ENCODE results near the gene C12orf57.
A peak's percentile ranks its signal among the peaks of the same experiment; 100 is the strongest.

C12orf57 gene

GRCh38 chr12:6914246-6914946, 29.4 kb upstream of the C12orf57 start, which contains the start of gene ENO2:
TSS of gene ENO2 (plus strand) at chr12:6914580. CDS start at chr12:6915833, 1,253 bp downstream.
- TF ChIP-seq, protein P1, sequence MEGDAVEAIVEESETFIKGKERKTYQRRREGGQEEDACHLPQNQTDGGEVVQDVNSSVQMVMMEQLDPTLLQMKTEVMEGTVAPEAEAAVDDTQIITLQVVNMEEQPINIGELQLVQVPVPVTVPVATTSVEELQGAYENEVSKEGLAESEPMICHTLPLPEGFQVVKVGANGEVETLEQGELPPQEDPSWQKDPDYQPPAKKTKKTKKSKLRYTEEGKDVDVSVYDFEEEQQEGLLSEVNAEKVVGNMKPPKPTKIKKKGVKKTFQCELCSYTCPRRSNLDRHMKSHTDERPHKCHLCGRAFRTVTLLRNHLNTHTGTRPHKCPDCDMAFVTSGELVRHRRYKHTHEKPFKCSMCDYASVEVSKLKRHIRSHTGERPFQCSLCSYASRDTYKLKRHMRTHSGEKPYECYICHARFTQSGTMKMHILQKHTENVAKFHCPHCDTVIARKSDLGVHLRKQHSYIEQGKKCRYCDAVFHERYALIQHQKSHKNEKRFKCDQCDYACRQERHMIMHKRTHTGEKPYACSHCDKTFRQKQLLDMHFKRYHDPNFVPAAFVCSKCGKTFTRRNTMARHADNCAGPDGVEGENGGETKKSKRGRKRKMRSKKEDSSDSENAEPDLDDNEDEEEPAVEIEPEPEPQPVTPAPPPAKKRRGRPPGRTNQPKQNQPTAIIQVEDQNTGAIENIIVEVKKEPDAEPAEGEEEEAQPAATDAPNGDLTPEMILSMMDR (IDR thresholded peaks at IDR 0.05; ENCODE audit: borderline replicate concordance, control extremely low read depth, extremely low read depth, insufficient read depth, missing control alignments): no peak
- in situ Hi-C loops (cut with MboI; ENCODE audit: low sequenced_read_pairs, unreplicated experiment): no loop called here
- DNase-seq (ENCODE audit: low spot score): peak; percentile 90

- DNase-seq (ENCODE audit: low spot score): peak; percentile 72
- in situ Hi-C loops (cut with MboI; ENCODE audit: low sequenced_read_pairs, unreplicated experiment): no loop called here
- TF ChIP-seq, protein P1 (IDR thresholded peaks at IDR 0.05; ENCODE audit: borderline replicate concordance, control extremely low read depth, extremely low read depth, insufficient read depth, missing control alignments): no peak
These were observed 28.7 kb upstream of the C12orf57 start for GRCh38 chr12:6914947-6915788.

DNA sequence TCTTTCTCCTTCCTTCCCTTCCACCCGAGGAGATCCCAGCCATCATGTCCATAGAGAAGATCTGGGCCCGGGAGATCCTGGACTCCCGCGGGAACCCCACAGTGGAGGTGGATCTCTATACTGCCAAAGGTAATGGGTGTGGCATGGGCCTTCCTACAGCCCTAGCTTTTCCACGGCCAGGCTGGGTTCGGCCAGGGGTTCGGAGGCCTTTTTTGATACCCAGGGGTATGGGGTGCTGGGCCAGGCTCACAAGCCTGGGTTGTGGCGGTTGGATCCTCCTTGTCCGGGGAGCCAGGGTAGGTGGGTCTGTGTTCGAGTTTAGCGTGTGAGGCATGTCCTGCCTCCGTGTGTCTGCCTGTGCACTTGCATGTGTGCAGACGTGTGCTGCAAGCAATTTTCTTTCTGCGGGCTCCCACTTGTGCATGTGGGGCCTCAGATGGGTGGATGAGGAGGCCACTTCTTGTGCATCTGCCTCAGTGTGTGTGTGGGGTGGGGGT, 28.0 kb upstream of the C12orf57 start:
- TF ChIP-seq, protein P1 (IDR thresholded peaks at IDR 0.05; ENCODE audit: borderline replicate concordance, control extremely low read depth, extremely low read depth, insufficient read depth, missing control alignments): no peak
- in situ Hi-C loops (cut with MboI; ENCODE audit: low sequenced_read_pairs, unreplicated experiment): no loop called here
- no peak for DNase-seq (ENCODE audit: low spot score)

DNA sequence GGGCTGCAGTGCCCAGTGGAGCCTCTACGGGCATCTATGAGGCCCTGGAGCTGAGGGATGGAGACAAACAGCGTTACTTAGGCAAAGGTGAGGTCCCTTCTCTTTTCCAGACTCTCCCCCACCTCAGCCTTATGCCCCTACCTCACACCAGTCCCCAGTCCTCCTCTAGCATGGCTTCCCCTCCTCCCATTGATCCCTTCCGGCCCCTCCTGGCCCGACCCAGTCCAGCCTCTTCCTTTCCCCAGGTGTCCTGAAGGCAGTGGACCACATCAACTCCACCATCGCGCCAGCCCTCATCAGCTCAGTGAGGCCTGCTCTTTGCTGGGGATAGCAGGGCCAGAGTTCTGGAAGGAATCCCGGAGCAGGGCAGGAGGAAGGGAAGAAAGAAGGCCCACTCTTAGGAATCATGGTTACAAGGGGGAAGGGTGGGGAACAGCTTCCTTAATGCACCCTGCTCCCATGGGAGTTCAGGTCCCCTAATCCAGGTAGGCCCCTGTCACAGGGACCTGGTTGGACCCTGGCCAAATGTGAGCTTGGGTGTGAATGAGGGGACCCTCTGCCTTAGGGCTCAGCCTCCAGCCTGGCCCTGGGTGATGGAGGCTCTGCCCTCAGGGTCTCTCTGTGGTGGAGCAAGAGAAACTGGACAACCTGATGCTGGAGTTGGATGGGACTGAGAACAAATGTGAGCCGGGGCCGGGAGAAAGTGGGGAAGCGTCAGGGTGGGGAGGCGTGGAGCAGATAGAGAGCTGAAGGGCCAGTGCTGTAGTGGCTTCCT, 27.2 kb upstream of the C12orf57 start:
- DNase-seq (ENCODE audit: low spot score): no peak
- in situ Hi-C loops (cut with MboI; ENCODE audit: low sequenced_read_pairs, unreplicated experiment): no loop called here
- TF ChIP-seq, protein P1 (IDR thresholded peaks at IDR 0.05; ENCODE audit: borderline replicate concordance, control extremely low read depth, extremely low read depth, insufficient read depth, missing control alignments): no peak

GRCh38 chr12:6917491-6918231, 26.2 kb upstream of the C12orf57 start:
- no peak for DNase-seq (ENCODE audit: low spot score)
- TF ChIP-seq, protein P1 (IDR thresholded peaks at IDR 0.05; ENCODE audit: borderline replicate concordance, control extremely low read depth, extremely low read depth, insufficient read depth, missing control alignments): no peak
- in situ Hi-C loops (cut with MboI; ENCODE audit: low sequenced_read_pairs, unreplicated experiment): no loop called here
